Lower leg skin (tissue), 3 donors: ENCODE results near the gene ASH1L.

Experiments used
- POLR2A ChIP-seq, 2 donors: fragments of 450-650 bp; IDR thresholded peaks; one replicate each; pipeline ENCODE4 v1.6.1; 2016 to 2017; ENCODE audit warnings: antibody characterized with exemption in 2 of 2, mild to moderate bottlenecking in 1 of 2, moderate library complexity in 1 of 2
- TF ChIP-seq, protein P1 (sequence below), 3 donors: fragments of 450-650 bp; IDR thresholded peaks; one replicate each; pipeline ENCODE4 v1.5.1; 2016; ENCODE audit warnings: antibody characterized with exemption in 3 of 3, mild to moderate bottlenecking in 3 of 3, moderate library complexity in 2 of 3

DNA sequence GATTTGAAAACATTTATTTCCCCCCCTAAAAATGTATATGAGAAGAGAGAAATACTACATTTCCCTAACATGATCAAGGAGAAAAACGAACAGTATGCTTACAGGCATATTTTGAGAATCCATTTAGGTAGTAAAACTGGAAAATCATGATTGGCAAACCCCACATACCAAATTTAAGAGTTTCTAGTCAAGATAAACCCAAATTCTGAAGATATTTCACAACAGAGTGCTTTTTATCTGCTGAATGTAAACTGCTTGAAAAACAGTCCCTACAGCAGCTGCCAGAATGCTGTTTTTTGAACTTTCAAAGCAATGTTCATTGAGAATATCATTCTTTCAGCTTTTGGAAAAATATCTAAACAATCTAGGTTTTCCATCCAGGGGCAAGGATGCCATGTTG lies 31.0 kb downstream of the ASH1L start:
- TF ChIP-seq, protein P1, sequence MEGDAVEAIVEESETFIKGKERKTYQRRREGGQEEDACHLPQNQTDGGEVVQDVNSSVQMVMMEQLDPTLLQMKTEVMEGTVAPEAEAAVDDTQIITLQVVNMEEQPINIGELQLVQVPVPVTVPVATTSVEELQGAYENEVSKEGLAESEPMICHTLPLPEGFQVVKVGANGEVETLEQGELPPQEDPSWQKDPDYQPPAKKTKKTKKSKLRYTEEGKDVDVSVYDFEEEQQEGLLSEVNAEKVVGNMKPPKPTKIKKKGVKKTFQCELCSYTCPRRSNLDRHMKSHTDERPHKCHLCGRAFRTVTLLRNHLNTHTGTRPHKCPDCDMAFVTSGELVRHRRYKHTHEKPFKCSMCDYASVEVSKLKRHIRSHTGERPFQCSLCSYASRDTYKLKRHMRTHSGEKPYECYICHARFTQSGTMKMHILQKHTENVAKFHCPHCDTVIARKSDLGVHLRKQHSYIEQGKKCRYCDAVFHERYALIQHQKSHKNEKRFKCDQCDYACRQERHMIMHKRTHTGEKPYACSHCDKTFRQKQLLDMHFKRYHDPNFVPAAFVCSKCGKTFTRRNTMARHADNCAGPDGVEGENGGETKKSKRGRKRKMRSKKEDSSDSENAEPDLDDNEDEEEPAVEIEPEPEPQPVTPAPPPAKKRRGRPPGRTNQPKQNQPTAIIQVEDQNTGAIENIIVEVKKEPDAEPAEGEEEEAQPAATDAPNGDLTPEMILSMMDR (IDR thresholded peaks at IDR 0.05), result no peak
- TF ChIP-seq POLR2A (IDR thresholded peaks at IDR 0.05), result no peak
